8988T (cell line): Measurements from ENCODE around the gene LRRC15.

Source experiments
- DNase-seq: peaks from one replicate; pipeline ENCODE4 v3.0.0; 2011

The LRRC15 gene

GRCh38 chr3:194313560-194314387 is 55.8 kb downstream of the LRRC15 start:
- no peak for DNase-seq

GRCh38 chr3:194312743-194313281 is 56.7 kb downstream of the LRRC15 start:
- no peak for DNase-seq

- no peak for DNase-seq
Observed at GRCh38 chr3:194312186-194312742, 57.3 kb downstream of the LRRC15 start.

GRCh38 chr3:194311000-194311399 is 58.5 kb downstream of the LRRC15 start:
- no peak for DNase-seq

- DNase-seq = no peak
Observed at GRCh38 chr3:194310060-194310835, 59.3 kb downstream of the LRRC15 start.

- DNase-seq = no peak
Observed at GRCh38 chr3:194308601-194309449, 60.7 kb downstream of the LRRC15 start.

- DNase-seq = no peak
Observed at GRCh38 chr3:194307849-194308248, 61.7 kb downstream of the LRRC15 start.

GRCh38 chr3:194306771-194307640 is 62.5 kb downstream of the LRRC15 start:
- DNase-seq = no peak

- no peak for DNase-seq
Observed at GRCh38 chr3:194306109-194306686, 63.3 kb downstream of the LRRC15 start.

GRCh38 chr3:194305356-194306108 is 64.0 kb downstream of the LRRC15 start:
- DNase-seq = no peak
